Endothelial cell of umbilical vein (primary cell): ENCODE results near the gene CUEDC1. TPM values are rescaled to one million over a fixed set of nuclear protein-coding genes. Genes with fewer than 3 reads are reported as not detected.

Experiments
- BruUV-seq: library from RNA; stranded (reverse); fragments of 400-500 nt; replicated peaks from 2 replicates; lab custom pipeline; 2021; lab: Mats Ljungman, UMichigan
- CTCF ChIA-PET: fragments of 300-600, 350-600 bp; sonication (Branson Sonifier 250); formaldehyde crosslinking; loops from one replicate; lab custom pipeline; 2021; ENCODE audit warnings: antibody characterized with exemption, inconsistent platforms; lab: Charles Lee
- POLR2A ChIA-PET: fragments of 300-600, 350-600 bp; sonication (Branson Sonifier 250); formaldehyde crosslinking; loops from one replicate; lab custom pipeline; 2021; ENCODE audit warnings: antibody characterized with exemption, inconsistent platforms; lab: Charles Lee
- DNase-seq: peaks from one replicate; pipeline ENCODE4 v3.0.0-alpha.2; 2011; ENCODE audit warnings: low read depth, low spot score
- FAIRE-seq: peaks from 2 replicates; lab custom pipeline; 2011; peaks lifted over from hg19 to GRCh38; lab: Jason Lieb, UNC
- H2AFZ ChIP-seq: 2 replicates; pipeline ENCODE4 v1.6.0; 2012; ENCODE audit warnings: low read depth, low read length, control low read depth, inconsistent platforms
- H3K27ac ChIP-seq: 2 replicates; pipeline ENCODE4 v1.5.1; 2011; ENCODE audit warnings: low read depth, mild to moderate bottlenecking, control low read depth, low read length, moderate library complexity; ENCODE audit not compliant: insufficient read depth
- H3K27me3 ChIP-seq, 2 experiments: 2 replicates each; pipeline versions ENCODE4 v1.6.0 to v1.6.1; 2011; ENCODE audit warnings: low read length in 2 of 2, mixed read lengths in 1 of 2; ENCODE audit not compliant: control insufficient read depth in 2 of 2, insufficient read depth in 2 of 2
- H3K36me3 ChIP-seq, 2 experiments: 2 replicates in 1 of 2; 3 replicates in 1 of 2; pipeline ENCODE4 v1.5.1; 2011; ENCODE audit warnings: low read length in 2 of 2, mild to moderate bottlenecking in 1 of 2, moderate library complexity in 1 of 2; ENCODE audit not compliant: control insufficient read depth in 2 of 2, insufficient read depth in 2 of 2; ENCODE audit errors: extremely low read depth in 1 of 2
- H3K4me1 ChIP-seq: 3 replicates; pipeline ENCODE4 v1.5.1; 2011; ENCODE audit warnings: mild to moderate bottlenecking, low read length; ENCODE audit not compliant: control insufficient read depth, insufficient read depth; ENCODE audit errors: extremely low read depth
- H3K4me2 ChIP-seq: 2 replicates; pipeline ENCODE4 v1.6.1; 2011; ENCODE audit warnings: low read length, control low read depth, mixed read lengths; ENCODE audit not compliant: insufficient read depth
- H3K4me3 ChIP-seq, 3 experiments: fragments of 200-600 bp in 1 of 3; sonication (generic), shearing (Covaris generic) in 1 of 3; replicated peaks in 1 of 3; 2 replicates each; pipeline ENCODE4 v1.5.1; 2011 to 2016; ENCODE audit warnings: control low read depth in 3 of 3, low read length in 3 of 3, mild to moderate bottlenecking in 2 of 3, inconsistent platforms in 1 of 3, low read depth in 1 of 3, moderate library complexity in 1 of 3; ENCODE audit not compliant: insufficient read depth in 1 of 3
- H3K79me2 ChIP-seq: 2 replicates; pipeline ENCODE4 v1.6.0; 2012; ENCODE audit warnings: low read length, inconsistent platforms; ENCODE audit not compliant: control insufficient read depth, insufficient read depth
- H3K9ac ChIP-seq: replicated peaks from 2 replicates; pipeline ENCODE3; 2011; ENCODE audit warnings: low read length, control low read depth; ENCODE audit not compliant: insufficient read depth; ENCODE audit errors: extremely low read depth
- H3K9me1 ChIP-seq: replicated peaks from 3 replicates; pipeline ENCODE4 v1.6.0; 2011; ENCODE audit warnings: mild to moderate bottlenecking, low read length; ENCODE audit not compliant: control insufficient read depth, insufficient read depth; ENCODE audit errors: extremely low read depth
- H3K9me3 ChIP-seq: replicated peaks from 2 replicates; pipeline ENCODE4 v1.5.1; 2012; ENCODE audit warnings: low read length, inconsistent platforms; ENCODE audit not compliant: control insufficient read depth, insufficient read depth
- H4K20me1 ChIP-seq: replicated peaks from 2 replicates; pipeline ENCODE3; 2011; ENCODE audit warnings: mild to moderate bottlenecking, low read length; ENCODE audit not compliant: control insufficient read depth, insufficient read depth; ENCODE audit errors: extremely low read depth
- EZH2 ChIP-seq: IDR thresholded peaks from 2 replicates; pipeline ENCODE4 v1.6.1; 2012; ENCODE audit warnings: borderline replicate concordance, low read depth, mild to moderate bottlenecking, moderate library complexity, low read length, inconsistent platforms; ENCODE audit not compliant: severe bottlenecking
- FOS ChIP-seq: IDR thresholded peaks from 2 replicates; pipeline ENCODE4 v1.6.1; 2011; ENCODE audit warnings: mild to moderate bottlenecking, low read length, moderate library complexity, borderline replicate concordance; ENCODE audit not compliant: insufficient read depth
- GATA2 ChIP-seq: IDR thresholded peaks from 2 replicates; pipeline ENCODE4 v1.7.0; 2011; ENCODE audit warnings: low read depth, mild to moderate bottlenecking, moderate library complexity, mixed read lengths, low read length; ENCODE audit not compliant: insufficient read length, insufficient read depth
- JUN ChIP-seq: IDR thresholded peaks from 2 replicates; pipeline ENCODE4 v1.6.1; 2011; ENCODE audit warnings: borderline replicate concordance, low read depth; ENCODE audit not compliant: insufficient read length, insufficient read depth
- MAX ChIP-seq: IDR thresholded peaks from 2 replicates; pipeline ENCODE4 v1.6.1; 2011; ENCODE audit not compliant: insufficient read depth, insufficient read length
- MYC ChIP-seq: IDR thresholded peaks from one replicate; pipeline ENCODE4 v1.6.1; 2011; ENCODE audit warnings: mild to moderate bottlenecking, low read depth, low read length
- POLR2A ChIP-seq: IDR thresholded peaks from 2 replicates; pipeline ENCODE4 v1.6.1; 2012; ENCODE audit warnings: low read depth, mild to moderate bottlenecking, control low read depth, low read length
- POLR2AphosphoS5 ChIP-seq: IDR thresholded peaks from 2 replicates; pipeline ENCODE4 v1.6.1; 2012; ENCODE audit warnings: low read depth, mild to moderate bottlenecking, control low read depth, low read length, moderate library complexity; ENCODE audit not compliant: insufficient read depth
- dilution Hi-C: fragments of 300-500 bp; cut with MboI; formaldehyde crosslinking; loops from one replicate; pipeline ENCODE4 v1.15.0; 2019; ENCODE audit warnings: low sequenced_read_pairs; ENCODE audit not compliant: extremely low pct_ligation_motif_present
- intact Hi-C: fragments of 100-400 bp; cut with micrococcal nuclease; formaldehyde crosslinking; loops from one replicate; pipeline ENCODE4 v1.10.0; 2022
- polyA plus RNA-seq, 4 experiments: library from polyadenylated mRNA; depleted of rRNA in 3 of 4; stranded (reverse) in 3 of 4; unstranded in 1 of 4; fragments of >200 nt; gene quantifications; 2 replicates each; pipeline versions ENCODE4 v1.2.1 to v1.2.3, GENCODE V29; 2011 to 2012; ENCODE audit warnings: missing spikeins in 1 of 4
- total RNA-seq: library from RNA; stranded (reverse); gene quantifications from 2 replicates; pipeline ENCODE4 v1.2.3, GENCODE V29; 2021
- TF ChIP-seq, protein P1 (sequence below), 2 donors: IDR thresholded peaks; 1 replicate in 1 of 2; 2 replicates in 1 of 2; pipeline ENCODE4 v1.5.1; 2011; ENCODE audit warnings: low read length in 2 of 2, mild to moderate bottlenecking in 2 of 2, moderate library complexity in 2 of 2, control low read depth in 1 of 2, inconsistent platforms in 1 of 2, low read depth in 1 of 2; ENCODE audit not compliant: insufficient read depth in 1 of 2; ENCODE audit errors: extremely low read depth in 1 of 2

The CUEDC1 gene
- total and polyA plus RNA-seq, 2 donors (not counting 3 experiments of a cell fraction or from before 2014, with no cell fraction given) = 15.8 to 27.7 TPM

DNA sequence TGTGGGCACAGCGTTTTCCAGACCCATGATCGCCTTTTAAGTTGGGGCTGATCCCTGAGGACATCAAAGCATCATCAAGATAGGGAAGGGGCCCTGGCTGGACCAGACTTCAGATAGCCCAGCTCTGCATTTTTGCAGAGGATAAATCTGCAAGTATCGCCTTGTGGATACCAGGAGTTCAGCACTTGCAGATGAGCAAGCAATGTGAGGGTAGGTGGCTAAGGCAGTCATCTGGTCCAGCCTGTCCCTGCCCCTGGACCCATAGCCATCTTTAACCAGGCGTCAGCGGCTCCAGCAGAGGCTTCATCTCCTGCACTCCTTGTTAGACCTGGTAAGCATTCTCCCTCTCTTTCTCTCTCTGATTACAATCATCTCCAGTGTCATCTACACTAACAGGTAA is 96.4 kb downstream of the CUEDC1 start:
- CTCF ChIA-PET = interaction anchor here (1.0 to 18.8 kb wide), 21 partner anchors 10 to 254 kb away, joined by 3 to 584 read pairs (median 8); partner anchors contain the start of genes CUEDC1, MRPS23, SRSF1 and VEZF1
- Histone ChIP-seq H3K4me2 (no peak overlapping the region), H2AFZ (no peak overlapping the region), H3K4me1 (peaks cover 17% of the 10 kb centered on the region), H3K9ac (no peak overlapping the region), H3K4me3 (no peak overlapping the region), H3K36me3 (no peaks in the 10 kb centered on the region), H4K20me1 (no peaks in the 10 kb centered on the region), H3K27ac (no peak overlapping the region), H3K79me2 (no peaks in the 10 kb centered on the region), H3K9me3 (no peaks in the 10 kb centered on the region), H3K9me1 (no peaks in the 10 kb centered on the region), H3K27me3 (no peaks in the 10 kb centered on the region)
- BruUV-seq = no TSS peak
- POLR2A ChIA-PET = interaction anchor here (1.0 to 1.2 kb wide), 3 partner anchors 131 to 224 kb away, joined by 3 to 4 read pairs (median 3); partner anchors contain the start of gene DYNLL2
- intact Hi-C loops = loop anchor here (1.0 kb wide), 6 partner anchors 16 to 254 kb away; partner anchors contain the start of gene CUEDC1
- dilution Hi-C loops = loop anchor here (25.0 kb wide), 1 partner anchor 128 kb away; the partner anchor contains the start of gene VEZF1
- TF ChIP-seq JUN (no peak), POLR2A (no peak), MYC (no peak), GATA2 (no peak), MAX (no peak), POLR2AphosphoS5 (no peak), FOS (no peak), EZH2 (no peak)
- TF ChIP-seq, protein P1, sequence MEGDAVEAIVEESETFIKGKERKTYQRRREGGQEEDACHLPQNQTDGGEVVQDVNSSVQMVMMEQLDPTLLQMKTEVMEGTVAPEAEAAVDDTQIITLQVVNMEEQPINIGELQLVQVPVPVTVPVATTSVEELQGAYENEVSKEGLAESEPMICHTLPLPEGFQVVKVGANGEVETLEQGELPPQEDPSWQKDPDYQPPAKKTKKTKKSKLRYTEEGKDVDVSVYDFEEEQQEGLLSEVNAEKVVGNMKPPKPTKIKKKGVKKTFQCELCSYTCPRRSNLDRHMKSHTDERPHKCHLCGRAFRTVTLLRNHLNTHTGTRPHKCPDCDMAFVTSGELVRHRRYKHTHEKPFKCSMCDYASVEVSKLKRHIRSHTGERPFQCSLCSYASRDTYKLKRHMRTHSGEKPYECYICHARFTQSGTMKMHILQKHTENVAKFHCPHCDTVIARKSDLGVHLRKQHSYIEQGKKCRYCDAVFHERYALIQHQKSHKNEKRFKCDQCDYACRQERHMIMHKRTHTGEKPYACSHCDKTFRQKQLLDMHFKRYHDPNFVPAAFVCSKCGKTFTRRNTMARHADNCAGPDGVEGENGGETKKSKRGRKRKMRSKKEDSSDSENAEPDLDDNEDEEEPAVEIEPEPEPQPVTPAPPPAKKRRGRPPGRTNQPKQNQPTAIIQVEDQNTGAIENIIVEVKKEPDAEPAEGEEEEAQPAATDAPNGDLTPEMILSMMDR (IDR thresholded peaks at IDR 0.05; ENCODE audit: extremely low read depth in 1 of 2, insufficient read depth in 1 of 2, low read depth in 1 of 2, low read length in 2 of 2) = no peak
- DNase-seq = no peak
- no peak for FAIRE-seq
